GM12875 (cell line): ENCODE data around the gene THUMPD2.

Experiments used
- H3K4me3 ChIP-seq: one replicate; pipeline ENCODE4 v1.5.1; 2011; ENCODE audit warnings: low read depth, low read length, control low read depth
- CTCF ChIP-seq: IDR thresholded peaks from 2 replicates; pipeline ENCODE4 v1.5.1; 2011; ENCODE audit warnings: low read depth, mild to moderate bottlenecking, control low read depth, inconsistent platforms, low read length, moderate library complexity, borderline replicate concordance; ENCODE audit not compliant: insufficient read depth

Gene THUMPD2

GRCh38 chr2:39697454-39697853 lies 81.6 kb downstream of the THUMPD2 start:
- TF ChIP-seq CTCF: no peak
- H3K4me3 ChIP-seq: no peak overlapping the region

GRCh38 chr2:39696838-39697237 lies 82.2 kb downstream of the THUMPD2 start:
- TF ChIP-seq CTCF: no peak
- no peak overlapping the region for H3K4me3 ChIP-seq

- no peak overlapping the region for H3K4me3 ChIP-seq
- TF ChIP-seq CTCF: no peak
Observed at GRCh38 chr2:39696101-39696553, 82.9 kb downstream of the THUMPD2 start.

- TF ChIP-seq CTCF: no peak
- no peak overlapping the region for H3K4me3 ChIP-seq
Observed at GRCh38 chr2:39693245-39693644, 85.8 kb downstream of the THUMPD2 start.

- no peak overlapping the region for H3K4me3 ChIP-seq
- no peak for TF ChIP-seq CTCF
Observed at GRCh38 chr2:39689876-39690275, 89.2 kb downstream of the THUMPD2 start.

GRCh38 chr2:39689272-39689841 lies 89.7 kb downstream of the THUMPD2 start:
- TF ChIP-seq CTCF: no peak
- H3K4me3 ChIP-seq: no peak overlapping the region

- TF ChIP-seq CTCF: no peak
- H3K4me3 ChIP-seq: no peak overlapping the region
Observed at GRCh38 chr2:39688181-39688580, 90.9 kb downstream of the THUMPD2 start.
